Neural cell (in vitro differentiated cells): ENCODE data around the gene UBL4A.

ENCODE experiments used
- SMC3 ChIP-seq: fragments of 450-650 bp; conservative IDR thresholded peaks from 2 replicates; pipeline ENCODE4 v1.6.1; 2014; ENCODE audit warnings: antibody characterized with exemption, mild to moderate bottlenecking, moderate library complexity; ENCODE audit not compliant: poor library complexity
- TF ChIP-seq, protein P1 (sequence below): fragments of 450-650 bp; IDR thresholded peaks from 2 replicates; pipeline ENCODE4 v1.5.1; 2014; ENCODE audit warnings: antibody characterized with exemption, mild to moderate bottlenecking, moderate library complexity; ENCODE audit not compliant: poor library complexity, severe bottlenecking

DNA sequence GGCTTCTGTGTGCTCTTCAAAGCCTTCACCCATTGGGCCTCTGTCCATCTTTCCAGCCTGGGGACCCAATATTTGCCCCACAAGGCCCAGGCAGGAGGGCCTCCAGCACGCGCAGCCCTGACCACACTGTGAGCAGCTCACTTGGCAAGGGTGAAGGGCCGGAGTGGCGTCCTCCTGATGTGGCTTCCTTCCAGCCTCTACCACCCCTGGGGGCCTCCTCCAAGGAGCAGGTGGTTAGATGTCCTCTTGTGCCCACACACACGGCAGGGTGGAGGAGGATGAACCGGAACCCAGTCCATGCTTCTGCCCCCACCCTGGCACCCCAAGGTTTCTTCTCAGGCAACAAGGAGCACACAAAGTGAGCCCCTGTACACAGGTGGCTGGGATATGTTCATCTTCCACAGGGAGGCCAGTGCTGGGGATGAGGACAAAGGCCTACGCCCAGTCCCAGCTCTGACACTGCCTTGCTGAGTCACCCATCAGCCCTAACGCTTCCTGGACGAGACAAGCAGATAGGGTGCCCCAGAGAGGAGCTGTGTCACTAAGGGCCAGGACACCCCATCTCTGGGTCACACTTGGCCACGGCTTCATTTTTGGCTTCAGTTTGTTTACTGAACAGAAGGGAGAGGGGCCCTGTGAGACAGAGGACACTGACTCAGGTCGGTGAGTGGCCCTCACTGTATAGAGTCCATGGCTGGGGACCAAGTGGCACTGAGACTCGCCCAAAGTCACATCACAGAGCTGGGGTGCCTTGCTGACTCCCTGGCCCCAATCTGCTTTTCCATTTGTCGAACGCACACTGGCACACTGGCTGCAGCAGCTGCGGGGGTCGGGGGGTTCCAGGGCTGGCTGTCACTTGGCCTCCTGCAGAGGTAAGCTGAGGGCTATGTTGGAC, 1.9 kb downstream of the UBL4A start:
- TF ChIP-seq, protein P1, sequence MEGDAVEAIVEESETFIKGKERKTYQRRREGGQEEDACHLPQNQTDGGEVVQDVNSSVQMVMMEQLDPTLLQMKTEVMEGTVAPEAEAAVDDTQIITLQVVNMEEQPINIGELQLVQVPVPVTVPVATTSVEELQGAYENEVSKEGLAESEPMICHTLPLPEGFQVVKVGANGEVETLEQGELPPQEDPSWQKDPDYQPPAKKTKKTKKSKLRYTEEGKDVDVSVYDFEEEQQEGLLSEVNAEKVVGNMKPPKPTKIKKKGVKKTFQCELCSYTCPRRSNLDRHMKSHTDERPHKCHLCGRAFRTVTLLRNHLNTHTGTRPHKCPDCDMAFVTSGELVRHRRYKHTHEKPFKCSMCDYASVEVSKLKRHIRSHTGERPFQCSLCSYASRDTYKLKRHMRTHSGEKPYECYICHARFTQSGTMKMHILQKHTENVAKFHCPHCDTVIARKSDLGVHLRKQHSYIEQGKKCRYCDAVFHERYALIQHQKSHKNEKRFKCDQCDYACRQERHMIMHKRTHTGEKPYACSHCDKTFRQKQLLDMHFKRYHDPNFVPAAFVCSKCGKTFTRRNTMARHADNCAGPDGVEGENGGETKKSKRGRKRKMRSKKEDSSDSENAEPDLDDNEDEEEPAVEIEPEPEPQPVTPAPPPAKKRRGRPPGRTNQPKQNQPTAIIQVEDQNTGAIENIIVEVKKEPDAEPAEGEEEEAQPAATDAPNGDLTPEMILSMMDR, result no peak
- TF ChIP-seq SMC3, result no peak
